OCI-LY7 (cell line): ENCODE measurements around the gene LAMC1.

ENCODE experiments used
- CTCF ChIP-seq: fragments of 200-600 bp; sonication (generic); conservative IDR thresholded peaks from 2 replicates; pipeline ENCODE4 v1.5.1; 2014; ENCODE audit warnings: mild to moderate bottlenecking, antibody characterized with exemption, low read length, moderate library complexity, mixed read lengths
- EZH2phosphoT487 ChIP-seq: fragments of 200-600 bp; sonication (generic); IDR thresholded peaks from 2 replicates; pipeline ENCODE4 v1.6.1; 2018; ENCODE audit warnings: low read depth, borderline replicate concordance, mild to moderate bottlenecking, mixed run types, antibody characterized with exemption, low read length, moderate library complexity, mixed read lengths

DNA sequence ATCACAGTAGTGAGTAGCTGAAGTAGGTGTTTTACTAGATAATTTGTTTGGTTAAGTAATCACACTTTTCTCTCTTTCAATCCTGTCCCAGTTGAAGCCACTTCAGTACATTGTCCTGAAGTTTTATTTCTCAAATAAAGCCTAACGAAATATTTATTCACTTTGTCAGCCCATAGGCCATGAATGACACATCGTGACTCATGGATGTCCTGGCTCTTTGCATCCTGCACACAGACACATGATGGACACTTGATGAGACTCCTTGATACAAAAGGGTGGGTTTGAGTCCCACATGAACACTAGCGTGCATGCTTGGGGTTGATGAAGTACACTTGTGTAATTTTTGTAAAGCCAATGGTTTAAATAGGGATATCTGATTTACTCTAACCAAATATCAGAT, 140.1 kb downstream of the LAMC1 start:
- TF ChIP-seq CTCF (no peak), EZH2phosphoT487 (no peak)
